ENCODE data around the gene MFSD12. TPM values are rescaled to one million over a fixed set of nuclear protein-coding genes. Genes with fewer than 3 reads are reported as not detected.

MFSD12 gene
- total RNA-seq, 1 donor: 104 TPM

DNA sequence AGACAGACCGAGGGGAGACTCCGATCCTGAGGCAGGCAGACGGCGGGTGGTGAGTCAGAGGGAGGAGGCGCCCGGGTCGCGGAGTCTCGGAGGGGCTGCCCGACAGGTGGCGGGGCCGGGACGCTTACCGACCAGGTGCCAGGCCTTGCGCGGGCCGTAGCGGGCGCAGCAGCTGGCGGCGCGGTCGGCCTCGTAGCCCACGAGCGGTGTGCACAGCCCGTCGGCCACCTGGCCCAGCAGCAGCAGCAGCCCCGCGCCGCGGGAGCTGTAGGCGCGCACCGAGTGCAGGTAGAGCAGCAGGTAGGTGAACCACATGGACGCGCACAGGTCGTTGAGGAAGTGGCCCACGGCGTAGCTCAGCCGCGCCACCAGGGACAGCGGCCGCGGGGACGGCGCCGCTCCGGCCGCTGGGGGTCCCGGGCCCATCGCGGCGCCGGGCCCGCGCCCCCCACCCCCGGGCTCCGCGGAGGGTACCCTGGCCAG is 367 bp downstream of the MFSD12 start:
- H3K79me2 ChIP-seq (ENCODE audit: insufficient read depth, low read length): peaks cover 42% of the 10 kb centered on the region
- no peaks in the 10 kb centered on the region for H3K36me3 ChIP-seq (ENCODE audit: insufficient read depth, low read length)
- H3K4me2 ChIP-seq (ENCODE audit: insufficient read depth, low read length): peak overlapping the region; percentile 95
- peak overlapping the region; percentile 62 for H2AFZ ChIP-seq (ENCODE audit: low read length)
- no peaks in the 10 kb centered on the region for H3K9me3 ChIP-seq (ENCODE audit: low read depth, low read length)
- TF ChIP-seq, protein P1, sequence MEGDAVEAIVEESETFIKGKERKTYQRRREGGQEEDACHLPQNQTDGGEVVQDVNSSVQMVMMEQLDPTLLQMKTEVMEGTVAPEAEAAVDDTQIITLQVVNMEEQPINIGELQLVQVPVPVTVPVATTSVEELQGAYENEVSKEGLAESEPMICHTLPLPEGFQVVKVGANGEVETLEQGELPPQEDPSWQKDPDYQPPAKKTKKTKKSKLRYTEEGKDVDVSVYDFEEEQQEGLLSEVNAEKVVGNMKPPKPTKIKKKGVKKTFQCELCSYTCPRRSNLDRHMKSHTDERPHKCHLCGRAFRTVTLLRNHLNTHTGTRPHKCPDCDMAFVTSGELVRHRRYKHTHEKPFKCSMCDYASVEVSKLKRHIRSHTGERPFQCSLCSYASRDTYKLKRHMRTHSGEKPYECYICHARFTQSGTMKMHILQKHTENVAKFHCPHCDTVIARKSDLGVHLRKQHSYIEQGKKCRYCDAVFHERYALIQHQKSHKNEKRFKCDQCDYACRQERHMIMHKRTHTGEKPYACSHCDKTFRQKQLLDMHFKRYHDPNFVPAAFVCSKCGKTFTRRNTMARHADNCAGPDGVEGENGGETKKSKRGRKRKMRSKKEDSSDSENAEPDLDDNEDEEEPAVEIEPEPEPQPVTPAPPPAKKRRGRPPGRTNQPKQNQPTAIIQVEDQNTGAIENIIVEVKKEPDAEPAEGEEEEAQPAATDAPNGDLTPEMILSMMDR (IDR thresholded peaks at IDR 0.05; ENCODE audit: extremely low read depth, low read depth, low read length): no peak
- peak overlapping the region; percentile 57 for H3K27ac ChIP-seq (ENCODE audit: low read depth, low read length)
- no peaks in the 10 kb centered on the region for H3K27me3 ChIP-seq (ENCODE audit: insufficient read depth, low read length)
- H4K20me1 ChIP-seq (ENCODE audit: insufficient read depth, low read length): peaks cover 19% of the 10 kb centered on the region
- peaks cover 12% of the 10 kb centered on the region for H3K4me1 ChIP-seq (ENCODE audit: insufficient read depth, low read length)
- peak overlapping the region; percentile 95 for H3K4me3 ChIP-seq (ENCODE audit: insufficient read depth, low read length)
- peak; percentile 98 for DNase-seq (ENCODE audit: insufficient read length, low spot score, missing footprints)

DNA sequence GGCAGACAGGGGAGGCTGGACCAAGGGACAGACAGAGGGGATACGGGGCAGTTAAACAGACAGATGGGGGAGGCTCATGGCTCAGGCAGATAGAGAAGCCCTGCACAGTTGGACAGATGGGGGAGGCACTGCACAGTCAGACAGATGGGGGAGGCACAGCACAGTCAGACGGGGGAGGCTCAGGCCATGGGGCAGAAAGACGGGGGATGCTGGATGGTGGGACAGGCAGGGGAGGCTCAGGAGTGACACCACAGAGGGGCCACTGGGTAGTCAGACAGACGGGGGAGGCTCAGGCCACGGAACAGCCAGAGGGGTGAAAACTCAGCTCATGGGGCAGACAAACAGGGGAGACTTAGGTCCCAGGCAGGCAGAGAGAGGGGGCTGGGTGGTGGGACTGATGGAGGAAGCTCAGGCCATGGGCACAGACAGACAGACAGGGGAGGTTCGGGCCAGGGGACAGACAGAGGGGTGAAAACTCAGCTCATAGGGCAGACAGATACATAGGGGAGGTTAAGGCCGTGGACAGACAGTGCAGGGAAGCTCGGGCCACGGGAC is 886 bp downstream of the MFSD12 start:
- Histone ChIP-seq H3K27me3 (ENCODE audit: insufficient read depth, low read length) (no peaks in the 10 kb centered on the region), H2AFZ (ENCODE audit: low read length) (peak overlapping the region; percentile 62), H3K36me3 (ENCODE audit: insufficient read depth, low read length) (no peaks in the 10 kb centered on the region), H3K4me2 (ENCODE audit: insufficient read depth, low read length) (peak overlapping the region; percentile 95), H3K4me1 (ENCODE audit: insufficient read depth, low read length) (peaks cover 12% of the 10 kb centered on the region), H3K27ac (ENCODE audit: low read depth, low read length) (peak overlapping the region; percentile 57), H3K4me3 (ENCODE audit: insufficient read depth, low read length) (peak overlapping the region; percentile 95), H4K20me1 (ENCODE audit: insufficient read depth, low read length) (peaks cover 19% of the 10 kb centered on the region), H3K79me2 (ENCODE audit: insufficient read depth, low read length) (peaks cover 47% of the 10 kb centered on the region), H3K9me3 (ENCODE audit: low read depth, low read length) (no peaks in the 10 kb centered on the region)
- DNase-seq (ENCODE audit: insufficient read length, low spot score, missing footprints): peak; percentile 84
- TF ChIP-seq, protein P1 (IDR thresholded peaks at IDR 0.05; ENCODE audit: extremely low read depth, low read depth, low read length): no peak

DNA sequence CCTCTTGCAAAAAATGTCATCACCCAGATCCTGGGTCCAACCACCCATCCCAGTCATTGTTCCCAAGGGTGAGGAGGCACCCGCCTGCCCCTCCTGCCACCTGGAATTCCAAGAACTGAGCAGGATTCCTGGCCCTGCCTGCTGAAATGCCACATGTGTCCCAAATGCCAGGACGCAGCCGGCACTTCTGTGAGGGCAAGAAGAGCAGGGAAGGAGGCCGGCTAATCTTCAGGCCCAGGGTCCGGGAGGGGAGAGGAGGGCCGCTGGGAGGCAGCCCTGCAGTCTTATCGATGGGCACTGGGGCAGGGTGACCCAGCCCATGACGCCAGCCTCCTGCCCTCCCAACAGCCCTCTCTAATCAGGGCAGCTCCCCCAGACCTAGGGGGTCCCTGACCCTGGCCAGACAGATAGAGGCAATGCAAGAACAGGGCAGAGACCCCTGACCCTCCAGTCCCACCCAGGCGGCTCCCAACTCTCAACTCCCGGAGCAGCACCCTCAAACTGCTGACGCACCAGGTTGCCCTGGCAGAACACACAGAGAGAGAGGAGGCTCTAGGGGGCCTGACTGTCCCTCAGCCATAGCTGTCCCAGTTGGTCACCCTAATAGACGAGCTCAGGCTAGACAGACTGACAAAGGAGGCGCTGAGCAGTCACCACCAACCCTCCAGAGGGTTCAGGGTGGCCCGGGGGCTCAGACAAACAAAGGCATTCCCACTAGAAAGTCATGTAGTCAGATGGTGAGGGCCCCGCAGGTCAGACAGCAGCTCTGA is 1.5 kb downstream of the MFSD12 start:
- H3K4me2 ChIP-seq (ENCODE audit: insufficient read depth, low read length): peak overlapping the region; percentile 95
- peak overlapping the region; percentile 95 for H3K4me3 ChIP-seq (ENCODE audit: insufficient read depth, low read length)
- H4K20me1 ChIP-seq (ENCODE audit: insufficient read depth, low read length): peaks cover 19% of the 10 kb centered on the region
- peaks cover 12% of the 10 kb centered on the region for H3K4me1 ChIP-seq (ENCODE audit: insufficient read depth, low read length)
- no peaks in the 10 kb centered on the region for H3K27me3 ChIP-seq (ENCODE audit: insufficient read depth, low read length)
- no peaks in the 10 kb centered on the region for H3K9me3 ChIP-seq (ENCODE audit: low read depth, low read length)
- no peak overlapping the region for H2AFZ ChIP-seq (ENCODE audit: low read length)
- H3K27ac ChIP-seq (ENCODE audit: low read depth, low read length): peak overlapping the region; percentile 57
- TF ChIP-seq, protein P1 (IDR thresholded peaks at IDR 0.05; ENCODE audit: extremely low read depth, low read depth, low read length): no peak
- peak; percentile 87 for DNase-seq (ENCODE audit: insufficient read length, low spot score, missing footprints)
- no peaks in the 10 kb centered on the region for H3K36me3 ChIP-seq (ENCODE audit: insufficient read depth, low read length)
- peaks cover 49% of the 10 kb centered on the region for H3K79me2 ChIP-seq (ENCODE audit: insufficient read depth, low read length)

Data from osteoblast (primary cell).